Measurements from ENCODE around the gene NEDD4. TPM values are rescaled to one million over a fixed set of nuclear protein-coding genes. Genes with fewer than 3 reads are reported as not detected.

NEDD4 gene
- total and polyA plus RNA-seq, 7 donors = 3.2 to 28.6 (median 19.4) TPM

DNA sequence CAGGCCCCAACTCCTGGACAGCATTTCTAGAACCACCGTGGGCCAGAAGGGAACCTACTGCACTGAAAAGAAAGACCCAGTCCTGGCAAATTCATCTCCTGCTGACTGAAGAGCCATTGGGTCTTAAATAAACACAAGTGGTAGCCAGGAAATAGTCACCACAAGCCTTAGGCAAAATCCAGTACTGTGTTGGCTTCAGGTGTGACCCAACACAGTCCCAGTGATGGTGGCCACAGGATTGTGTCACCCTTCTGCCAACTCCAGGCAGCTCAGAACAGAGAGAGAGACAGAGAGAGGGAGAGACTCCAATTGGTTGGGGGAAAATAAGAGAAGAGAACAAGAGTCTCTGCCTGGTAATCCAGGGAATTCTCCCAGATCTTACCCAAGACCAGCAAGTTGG, 23.1 kb downstream of the NEDD4 start:
- Histone ChIP-seq H3K9me3 (no peaks in the 10 kb centered on the region), H3K27ac (no peak overlapping the region), H3K4me1 (no peaks in the 10 kb centered on the region), H3K27me3 (no peaks in the 10 kb centered on the region), H3K36me3 (peaks cover 0 to 2% (median 0%) of the 10 kb centered on the region in 4 donors), H3K4me3 (no peak overlapping the region)
- WGBS, 2 donors = 94 to 96% methylated on average over 1 of the region's 1 CpG
- no peak for TF ChIP-seq POLR2A (IDR thresholded peaks at IDR 0.05)
- no peak for TF ChIP-seq POLR2AphosphoS5 (IDR thresholded peaks at IDR 0.05)
- TF ChIP-seq EP300 (IDR thresholded peaks at IDR 0.05) = no peak
- TF ChIP-seq, protein P1, sequence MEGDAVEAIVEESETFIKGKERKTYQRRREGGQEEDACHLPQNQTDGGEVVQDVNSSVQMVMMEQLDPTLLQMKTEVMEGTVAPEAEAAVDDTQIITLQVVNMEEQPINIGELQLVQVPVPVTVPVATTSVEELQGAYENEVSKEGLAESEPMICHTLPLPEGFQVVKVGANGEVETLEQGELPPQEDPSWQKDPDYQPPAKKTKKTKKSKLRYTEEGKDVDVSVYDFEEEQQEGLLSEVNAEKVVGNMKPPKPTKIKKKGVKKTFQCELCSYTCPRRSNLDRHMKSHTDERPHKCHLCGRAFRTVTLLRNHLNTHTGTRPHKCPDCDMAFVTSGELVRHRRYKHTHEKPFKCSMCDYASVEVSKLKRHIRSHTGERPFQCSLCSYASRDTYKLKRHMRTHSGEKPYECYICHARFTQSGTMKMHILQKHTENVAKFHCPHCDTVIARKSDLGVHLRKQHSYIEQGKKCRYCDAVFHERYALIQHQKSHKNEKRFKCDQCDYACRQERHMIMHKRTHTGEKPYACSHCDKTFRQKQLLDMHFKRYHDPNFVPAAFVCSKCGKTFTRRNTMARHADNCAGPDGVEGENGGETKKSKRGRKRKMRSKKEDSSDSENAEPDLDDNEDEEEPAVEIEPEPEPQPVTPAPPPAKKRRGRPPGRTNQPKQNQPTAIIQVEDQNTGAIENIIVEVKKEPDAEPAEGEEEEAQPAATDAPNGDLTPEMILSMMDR (IDR thresholded peaks at IDR 0.05) = no peak
- intact Hi-C loops (cut with DNase I) = no loop called here
- DNase-seq = no peak

DNA sequence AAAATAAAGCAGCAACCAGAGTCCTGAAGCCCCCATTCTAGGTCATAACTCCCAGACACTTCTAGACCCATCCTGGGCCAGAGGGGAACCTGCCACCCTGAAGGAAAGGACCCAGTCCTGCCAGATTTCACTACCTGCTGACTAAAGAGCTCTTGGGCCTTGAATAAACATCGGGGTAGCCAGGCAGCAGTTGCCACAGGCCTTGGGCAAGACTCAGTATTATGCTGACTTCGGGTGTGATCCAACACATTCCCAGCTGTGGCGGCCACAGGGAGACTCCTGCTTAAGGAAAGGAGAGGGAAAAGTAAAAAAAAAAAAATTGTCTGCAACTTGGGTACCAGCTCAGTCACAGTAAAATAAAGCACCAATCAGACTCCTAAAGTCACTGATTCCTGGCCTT, 23.8 kb downstream of the NEDD4 start:
- Histone ChIP-seq H3K27ac (no peak overlapping the region), H3K4me1 (no peaks in the 10 kb centered on the region), H3K36me3 (peaks cover 0 to 9% (median 0%) of the 10 kb centered on the region in 4 donors), H3K27me3 (no peaks in the 10 kb centered on the region), H3K4me3 (no peak overlapping the region), H3K9me3 (no peaks in the 10 kb centered on the region)
- WGBS, 2 donors = 90 to 97% methylated on average over 3 of the region's 3 CpGs
- intact Hi-C loops (cut with DNase I) = no loop called here
- no peak for TF ChIP-seq POLR2A (IDR thresholded peaks at IDR 0.05)
- no peak for TF ChIP-seq EP300 (IDR thresholded peaks at IDR 0.05)
- TF ChIP-seq, protein P1 (IDR thresholded peaks at IDR 0.05) = no peak
- TF ChIP-seq POLR2AphosphoS5 (IDR thresholded peaks at IDR 0.05) = no peak
- no peak for DNase-seq

DNA sequence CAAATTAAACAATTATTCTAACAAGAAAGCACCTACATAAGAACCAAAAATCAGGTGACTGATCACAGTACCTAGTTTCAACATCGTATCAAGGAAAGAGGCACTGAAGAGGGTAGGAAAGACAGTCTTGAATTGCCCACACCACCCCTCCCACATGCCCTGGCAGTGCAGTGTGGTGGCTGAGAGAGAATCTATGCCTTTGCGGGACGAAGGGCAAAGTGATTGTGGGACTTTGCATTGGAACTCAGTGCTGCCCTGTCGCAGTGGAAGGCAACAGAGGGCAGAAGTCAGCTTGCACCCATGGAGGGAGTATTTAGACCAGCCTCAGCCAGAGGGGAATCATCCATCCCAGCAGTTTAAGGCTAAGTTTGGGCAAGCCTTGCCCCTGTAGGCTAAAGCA, 24.5 kb downstream of the NEDD4 start:
- no peak for DNase-seq
- 94 to 97% methylated on average over 4 of the region's 4 CpGs for WGBS, 2 donors
- H3K4me3 ChIP-seq = no peak overlapping the region
- H3K9me3 ChIP-seq = no peaks in the 10 kb centered on the region
- H3K36me3 ChIP-seq = peaks cover 0 to 9% (median 0%) of the 10 kb centered on the region in 4 donors
- no peak for TF ChIP-seq POLR2AphosphoS5 (IDR thresholded peaks at IDR 0.05)
- TF ChIP-seq EP300 (IDR thresholded peaks at IDR 0.05) = no peak
- TF ChIP-seq POLR2A (IDR thresholded peaks at IDR 0.05) = no peak
- TF ChIP-seq, protein P1 (IDR thresholded peaks at IDR 0.05) = no peak
- no peaks in the 10 kb centered on the region for H3K4me1 ChIP-seq
- H3K27me3 ChIP-seq = no peaks in the 10 kb centered on the region
- intact Hi-C loops (cut with DNase I) = no loop called here
- H3K27ac ChIP-seq = no peak overlapping the region

DNA sequence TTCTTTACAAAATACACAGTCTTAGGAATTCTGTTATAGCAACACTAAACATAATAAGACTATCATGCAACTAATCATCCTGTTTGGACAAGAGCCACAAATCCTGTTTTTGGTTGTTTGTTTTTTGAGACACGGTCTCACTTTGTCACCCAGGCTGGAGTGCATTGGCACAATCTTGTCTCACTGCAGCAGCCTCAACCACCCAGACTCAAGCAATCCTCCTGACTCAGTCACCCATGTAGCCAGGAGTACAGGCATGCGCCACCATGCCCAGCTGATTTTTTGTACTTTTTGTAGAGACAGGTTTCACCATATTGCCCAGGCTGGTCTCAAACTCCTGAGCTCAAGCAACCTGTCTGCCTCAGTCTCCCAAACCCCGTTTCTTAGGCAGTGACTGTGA, 28.3 kb downstream of the NEDD4 start:
- no peaks in the 10 kb centered on the region for H3K9me3 ChIP-seq
- H3K36me3 ChIP-seq = peaks cover 0 to 9% (median 0%) of the 10 kb centered on the region in 4 donors
- DNase-seq = no peak
- no peak overlapping the region for H3K4me3 ChIP-seq
- TF ChIP-seq, protein P1 (IDR thresholded peaks at IDR 0.05) = no peak
- TF ChIP-seq POLR2AphosphoS5 (IDR thresholded peaks at IDR 0.05) (no peak), EP300 (IDR thresholded peaks at IDR 0.05) (no peak), POLR2A (IDR thresholded peaks at IDR 0.05) (no peak)
- no peaks in the 10 kb centered on the region for H3K4me1 ChIP-seq
- intact Hi-C loops (cut with DNase I) = no loop called here
- no peaks in the 10 kb centered on the region for H3K27me3 ChIP-seq
- 90 to 92% methylated on average over 3 of the region's 3 CpGs for WGBS, 2 donors
- H3K27ac ChIP-seq = no peak overlapping the region

DNA sequence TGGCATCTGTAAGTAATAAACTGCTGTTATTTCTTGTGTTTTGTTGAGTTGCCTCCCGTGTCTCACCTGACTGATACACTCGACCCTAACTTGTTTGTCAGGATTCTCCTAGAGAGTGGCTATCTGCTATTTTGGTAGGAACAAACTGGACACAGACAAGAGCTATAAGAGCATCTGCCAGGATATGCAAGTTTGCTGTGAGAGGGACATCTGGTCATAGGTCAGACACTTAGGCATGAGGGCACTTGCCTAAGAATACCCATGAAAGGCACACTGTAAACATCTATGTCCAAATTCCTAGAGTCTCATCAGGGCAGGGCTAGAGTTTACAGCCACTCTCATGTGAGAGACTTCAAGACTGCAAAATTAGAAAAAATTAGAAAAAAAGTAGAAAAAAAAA, 32.5 kb downstream of the NEDD4 start:
- Histone ChIP-seq H3K4me1 (no peaks in the 10 kb centered on the region), H3K4me3 (no peak overlapping the region), H3K27me3 (no peaks in the 10 kb centered on the region), H3K9me3 (no peaks in the 10 kb centered on the region), H3K27ac (no peak overlapping the region), H3K36me3 (peaks cover 0 to 9% (median 0%) of the 10 kb centered on the region in 4 donors)
- no peak for TF ChIP-seq POLR2AphosphoS5 (IDR thresholded peaks at IDR 0.05)
- TF ChIP-seq POLR2A (IDR thresholded peaks at IDR 0.05) = no peak
- no peak for TF ChIP-seq EP300 (IDR thresholded peaks at IDR 0.05)
- TF ChIP-seq, protein P1 (IDR thresholded peaks at IDR 0.05) = no peak
- 41 to 85% methylated on average over 2 of the region's 2 CpGs for WGBS, 2 donors
- DNase-seq = no peak
- intact Hi-C loops (cut with DNase I) = no loop called here
